ACHN (cell line): Measurements from ENCODE around the gene CTCFL.
"Not testable (repeated sequence)": the region's sequence is repeated elsewhere in the genome, so short reads cannot be mapped to it uniquely, and the experiment has no call there.

Source experiments
- DNase-seq: peaks from one replicate; pipeline ENCODE4 v3.0.0-alpha.2; 2015
- in situ Hi-C: cut with HindIII; loops from 2 replicates; pipeline ENCODE4 v1.10.0; 2017; ENCODE audit warnings: low sequenced_read_pairs, low pct_ligation_motif_present, low pct_unique_long_range_greater_than_20kb

Gene CTCFL

DNA sequence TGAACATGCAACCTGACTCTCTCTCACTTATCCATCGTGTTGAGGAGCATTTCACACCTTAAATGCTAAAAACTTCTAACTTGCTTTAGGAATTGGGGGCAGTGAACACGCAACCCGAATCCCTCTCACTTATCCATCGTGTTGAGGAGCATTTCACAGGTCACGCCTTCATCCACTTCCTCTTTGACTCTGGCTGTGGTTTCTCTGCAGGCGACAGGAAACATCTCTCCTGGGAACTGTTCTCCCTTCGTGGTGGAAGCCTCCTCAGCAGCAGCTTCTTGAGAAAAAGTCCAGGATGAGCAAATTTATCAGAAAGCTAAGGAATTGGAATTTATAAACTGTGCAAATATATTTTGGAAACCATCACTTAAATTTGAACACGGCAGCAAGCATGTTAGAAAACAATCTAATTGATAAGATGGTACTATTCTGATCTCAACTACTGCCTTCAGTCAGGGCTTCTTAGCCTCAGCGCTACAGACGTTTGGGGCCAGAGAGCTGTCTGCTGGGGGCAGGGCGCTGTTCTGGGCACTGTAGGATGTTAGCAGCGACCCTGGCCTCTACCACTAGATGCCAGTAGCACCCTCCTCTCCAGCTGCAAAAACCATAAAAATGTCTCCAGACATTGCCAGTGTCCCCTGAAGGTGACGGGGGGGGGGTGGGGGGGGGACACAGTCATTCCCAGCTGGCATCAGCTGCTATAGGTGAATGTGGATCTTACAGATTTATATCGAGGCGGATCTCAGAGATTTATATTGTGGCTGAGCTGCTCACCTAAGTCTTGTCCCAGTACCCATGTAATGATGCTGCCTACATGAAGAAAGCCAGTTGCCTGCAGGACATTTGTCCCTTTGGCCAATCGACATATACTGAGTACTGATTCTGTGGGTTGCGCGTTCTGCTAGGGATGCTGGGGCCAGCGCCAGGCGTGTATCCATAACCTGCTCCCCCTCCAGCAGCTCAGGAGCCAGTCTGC lies 26.2 kb downstream of the CTCFL start:
- in situ Hi-C loops = no loop called here
- DNase-seq = peak; percentile 46

DNA sequence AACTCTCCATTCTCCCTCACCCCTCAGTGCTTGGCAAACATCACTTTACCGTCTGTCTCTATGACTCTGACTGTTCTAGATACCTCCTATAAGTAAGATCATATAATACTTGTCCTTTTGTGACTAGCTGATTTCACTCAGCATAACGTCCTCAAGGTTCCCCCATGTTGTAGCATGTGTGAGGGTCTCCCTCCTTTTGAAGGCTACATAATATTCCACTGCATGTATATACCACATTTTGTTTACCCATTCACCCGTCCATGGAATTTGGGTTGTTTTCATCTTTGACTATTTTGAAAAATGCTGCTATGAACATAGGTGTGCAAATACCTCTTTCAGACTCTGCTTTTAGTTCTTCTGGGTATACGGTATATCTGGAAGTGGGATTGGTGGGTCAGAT lies 28.3 kb downstream of the CTCFL start:
- in situ Hi-C loops = no loop called here
- DNase-seq = no peak

- no peak for DNase-seq
- in situ Hi-C loops = no loop called here
Measured at GRCh38 chr20:57495978-57496377, 29.0 kb downstream of the CTCFL start.

- no peak for DNase-seq
- in situ Hi-C loops = no loop called here
Measured at GRCh38 chr20:57493091-57493615, 31.8 kb downstream of the CTCFL start.

- in situ Hi-C loops = no loop called here
- no peak for DNase-seq
Measured at GRCh38 chr20:57491373-57491772, 33.6 kb downstream of the CTCFL start.

DNA sequence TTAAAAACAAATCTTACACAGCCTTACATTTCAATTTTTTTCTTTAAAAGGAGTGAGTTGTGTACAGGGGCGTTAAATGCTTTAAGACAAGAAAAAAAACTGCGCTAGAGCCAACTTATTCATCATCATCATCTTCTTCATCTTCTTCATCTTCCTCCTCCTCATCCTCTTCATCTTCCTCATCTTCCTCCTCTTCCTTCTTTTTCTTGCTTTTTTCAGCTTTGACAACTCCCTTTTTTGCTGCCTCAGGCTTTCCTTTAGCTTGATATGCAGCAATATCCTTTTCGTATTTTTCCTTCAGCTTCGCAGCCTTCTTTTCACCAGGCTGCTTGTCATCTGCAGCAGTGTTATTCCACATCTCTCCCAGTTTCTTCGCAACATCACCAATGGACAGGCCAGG lies 36.7 kb downstream of the CTCFL start:
- DNase-seq, in situ Hi-C loops: not testable (repeated sequence)

DNA sequence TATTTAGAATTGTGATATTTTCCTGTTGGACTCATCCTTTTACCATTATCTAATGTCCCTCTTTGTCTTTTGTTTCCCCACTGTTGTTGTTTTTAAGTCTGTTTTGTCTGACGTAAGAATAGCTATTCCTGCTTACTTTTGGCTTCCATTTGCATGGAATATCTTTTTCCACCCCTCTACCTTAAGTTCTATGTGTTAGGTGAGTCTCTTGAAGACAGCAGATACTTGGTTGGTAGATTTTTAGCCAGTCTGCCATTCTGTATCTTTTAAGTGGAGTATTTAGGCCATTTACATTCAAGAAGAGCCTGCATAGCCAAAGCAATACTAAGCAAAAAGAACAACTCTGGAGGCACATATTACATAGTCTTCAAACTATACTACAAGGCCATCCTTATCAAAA lies 39.2 kb downstream of the CTCFL start:
- in situ Hi-C loops = no loop called here
- no peak for DNase-seq

- DNase-seq = no peak
- in situ Hi-C loops = no loop called here
Measured at GRCh38 chr20:57484772-57485171, 40.2 kb downstream of the CTCFL start.

DNA sequence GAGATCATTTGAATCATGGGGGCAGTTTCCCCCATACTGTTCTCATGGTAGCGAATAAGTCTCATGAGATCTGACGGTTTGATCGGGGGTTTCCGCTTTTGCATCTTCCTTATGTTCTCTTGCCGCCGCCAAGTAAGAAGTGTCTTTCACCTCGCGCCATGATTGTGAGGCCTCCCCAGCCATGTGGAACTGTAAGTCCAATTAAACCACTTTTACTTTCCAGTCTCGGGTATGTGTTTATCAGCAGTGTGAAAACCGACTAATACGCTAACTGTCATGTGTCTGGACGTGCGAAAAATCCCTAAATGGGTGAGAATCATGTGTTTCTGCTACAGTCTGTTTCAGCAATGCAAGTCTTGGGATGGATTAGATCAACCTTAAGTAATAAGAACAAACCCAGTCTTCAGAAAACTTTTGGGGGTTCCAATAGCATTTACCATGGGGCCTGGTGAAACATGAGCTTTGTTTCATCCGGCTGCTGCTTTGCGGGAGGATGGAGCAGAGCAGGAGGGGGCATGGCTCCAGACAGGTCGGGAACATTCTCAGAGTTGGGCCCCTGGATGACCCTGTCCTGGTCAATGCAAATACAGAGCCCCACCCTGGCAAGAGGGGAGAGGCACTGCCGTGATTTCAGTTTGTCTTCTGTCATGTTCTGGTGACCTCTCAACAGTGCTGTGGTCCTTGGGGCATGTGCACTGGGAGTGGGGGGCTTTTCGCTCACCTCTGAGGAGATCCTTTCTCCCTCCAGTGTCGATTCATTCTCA lies 41.5 kb downstream of the CTCFL start:
- DNase-seq = no peak
- in situ Hi-C loops = no loop called here

DNA sequence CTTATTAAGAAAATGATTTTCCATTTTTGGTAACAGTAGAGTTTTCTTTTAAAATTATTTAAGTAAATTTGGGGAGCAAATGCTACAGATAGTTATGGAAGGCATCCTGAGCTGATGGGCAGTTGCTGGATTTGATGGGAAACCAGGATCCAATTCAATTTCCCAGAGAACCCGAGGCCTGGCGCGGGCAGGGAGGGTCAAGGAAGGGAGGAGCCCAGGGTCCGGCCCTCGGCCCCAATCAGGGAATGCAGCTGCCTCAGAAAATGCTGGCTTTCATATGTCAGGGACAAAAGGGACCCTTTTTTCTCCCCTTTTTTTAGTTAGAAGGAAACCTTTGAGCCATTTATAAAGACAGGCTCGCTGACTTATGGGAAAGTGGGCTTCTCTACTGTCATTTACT lies 42.1 kb downstream of the CTCFL start:
- DNase-seq = no peak
- in situ Hi-C loops = no loop called here

- in situ Hi-C loops = no loop called here
- DNase-seq = no peak
Measured at GRCh38 chr20:57482148-57482547, 42.8 kb downstream of the CTCFL start.

DNA sequence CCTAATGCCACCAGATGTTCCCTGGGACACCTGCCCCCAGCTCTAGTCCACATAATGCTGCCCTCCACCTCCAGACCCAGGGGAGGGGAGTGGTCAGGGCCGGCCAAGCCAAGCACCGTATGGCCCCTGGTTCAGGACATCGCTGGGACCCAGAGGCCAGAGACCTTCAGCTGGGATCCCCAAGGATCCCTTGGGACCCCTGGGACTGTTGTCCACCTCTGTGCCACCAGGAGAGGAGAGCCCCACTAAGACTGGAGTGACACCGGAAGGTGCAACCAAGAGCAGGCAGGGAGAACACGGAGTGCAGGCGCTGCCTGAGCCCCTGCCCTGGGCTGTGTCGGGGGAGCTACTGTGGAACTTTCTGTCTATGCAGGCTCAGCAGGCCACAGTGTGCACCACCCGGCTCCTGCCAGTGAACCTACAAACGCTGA lies 43.6 kb downstream of the CTCFL start:
- no peak for DNase-seq
- in situ Hi-C loops = no loop called here

DNA sequence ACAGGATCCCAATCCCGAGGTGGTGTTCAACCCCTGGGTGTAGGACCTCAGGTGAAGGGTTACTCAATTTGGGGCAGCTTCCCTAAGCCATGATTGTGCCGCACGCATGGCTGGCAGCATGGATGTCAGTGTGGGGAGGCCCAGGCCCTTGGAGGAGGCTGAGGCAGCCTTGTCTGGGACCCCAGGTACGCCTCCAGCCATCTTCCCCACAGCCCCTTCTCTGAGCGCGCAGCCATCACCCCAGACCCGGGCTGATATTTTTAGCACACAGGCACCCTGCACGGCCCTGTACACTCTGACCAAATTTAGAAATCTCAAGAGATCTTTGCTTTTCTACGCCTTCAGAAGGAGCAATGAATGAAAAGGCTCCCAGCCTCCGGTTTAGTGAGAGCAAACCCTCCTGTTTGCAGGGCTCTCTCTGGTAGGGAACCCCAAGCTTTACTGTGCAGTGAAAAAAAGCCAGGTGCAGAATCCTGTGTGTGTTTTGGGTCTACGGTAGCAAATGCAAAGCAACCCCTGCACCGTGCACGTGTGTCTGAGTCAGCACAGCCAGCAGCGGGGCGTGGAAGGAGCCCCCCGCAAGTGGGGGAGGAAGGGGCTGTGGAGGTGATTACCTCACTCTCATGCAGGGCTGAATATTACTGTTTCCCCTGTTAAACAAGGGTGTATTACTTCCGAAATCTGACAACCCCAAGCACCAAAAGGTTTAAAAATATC lies 44.3 kb downstream of the CTCFL start:
- in situ Hi-C loops = no loop called here
- no peak for DNase-seq

DNA sequence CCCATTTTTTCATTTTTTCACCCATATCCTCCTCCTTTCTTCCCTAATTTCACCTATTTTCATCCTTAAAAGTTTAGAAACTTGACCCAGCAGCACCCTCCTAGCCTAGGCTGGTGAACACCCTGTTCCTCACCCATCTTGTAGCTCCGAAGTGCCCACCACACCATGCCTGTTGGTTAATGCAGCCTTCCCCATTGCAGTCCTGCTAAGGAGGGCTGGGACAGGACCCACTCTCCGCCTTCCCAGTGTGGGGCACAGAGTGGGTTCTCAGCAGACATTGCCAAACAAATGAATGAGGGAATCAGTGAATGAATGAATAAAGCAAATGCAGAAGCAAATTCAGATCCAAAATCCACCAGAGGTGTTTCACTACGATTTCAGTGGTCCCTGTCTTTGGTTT lies 45.7 kb downstream of the CTCFL start:
- no peak for DNase-seq
- in situ Hi-C loops = no loop called here

DNA sequence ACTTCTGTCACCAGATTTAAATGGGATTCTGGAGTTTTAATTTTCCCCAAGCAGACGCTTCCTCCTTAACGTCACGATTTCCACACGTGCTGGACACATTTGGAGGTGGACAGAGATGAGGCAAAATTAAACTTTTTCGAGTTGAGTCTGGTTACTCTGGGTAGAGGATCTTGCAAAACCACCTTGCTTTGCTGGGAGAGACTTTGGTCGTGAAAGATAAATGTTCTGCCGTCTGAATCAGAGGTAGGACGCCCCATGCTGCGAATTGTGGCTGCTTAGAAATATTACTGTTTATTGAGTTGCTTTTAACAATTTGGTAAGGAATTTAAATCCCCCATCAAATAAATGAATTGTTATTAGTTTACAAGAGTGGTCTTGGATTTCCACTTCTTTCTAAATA lies 46.8 kb downstream of the CTCFL start:
- DNase-seq = no peak
- in situ Hi-C loops = no loop called here

DNA sequence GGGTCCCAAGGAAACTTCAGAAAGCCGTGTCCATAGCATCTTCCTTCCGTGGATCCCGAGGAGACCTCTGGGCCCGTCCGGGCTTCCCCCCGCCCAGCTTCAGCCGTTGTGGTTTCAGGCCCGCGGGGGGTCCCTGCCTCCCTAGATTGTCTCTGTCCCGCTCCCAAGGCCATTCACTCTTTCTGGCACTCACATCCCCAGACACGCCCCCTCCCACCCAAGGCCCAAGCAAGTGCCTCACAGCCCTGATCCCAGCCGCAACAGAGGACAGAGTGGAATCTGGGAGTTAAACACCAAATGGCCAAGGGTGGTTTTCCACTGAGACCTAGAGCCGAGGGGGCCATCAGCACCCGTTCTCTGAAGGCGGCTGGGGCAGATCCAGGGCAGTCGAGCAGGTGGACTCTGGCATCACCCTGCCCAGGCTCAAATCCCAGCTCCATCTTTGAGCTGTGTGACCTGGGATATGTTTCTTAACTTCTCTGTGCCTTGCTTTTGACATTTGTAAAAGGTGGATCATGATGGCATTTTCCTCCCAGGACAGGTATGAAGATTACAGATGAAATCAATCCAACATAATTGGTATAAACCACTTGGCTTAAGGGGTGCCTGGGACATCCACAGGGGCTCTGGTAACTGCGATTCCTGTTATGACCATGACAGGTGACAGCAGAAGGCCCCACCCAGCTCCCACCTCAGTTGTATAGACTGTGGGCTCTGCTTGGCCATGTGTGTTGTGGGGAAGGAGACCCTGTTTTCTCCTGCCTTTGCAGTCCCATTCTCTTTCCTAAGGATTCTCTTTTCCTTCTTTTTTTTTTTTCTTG lies 48.1 kb downstream of the CTCFL start:
- in situ Hi-C loops = no loop called here
- DNase-seq = no peak

- no peak for DNase-seq
- in situ Hi-C loops = no loop called here
Measured at GRCh38 chr20:57476084-57476526, 48.8 kb downstream of the CTCFL start.
